Thyroid gland (tissue), 4 donors: ENCODE data around the gene PRPF40B. TPM values are rescaled to one million over a fixed set of nuclear protein-coding genes. Genes with fewer than 3 reads are reported as not detected.

ENCODE experiments used
- DNase-seq, 2 donors: peaks; one replicate each; pipeline ENCODE4 v3.0.0-alpha.2; 2019
- H3K27ac ChIP-seq, 3 donors: fragments of 200-600 bp; sonication (generic); 1 replicate in 2 of 3; 2 replicates in 1 of 3; pipeline ENCODE4 v1.5.1; 2016 to 2019; ENCODE audit warnings: mild to moderate bottlenecking in 1 of 3, moderate library complexity in 1 of 3
- H3K27me3 ChIP-seq: fragments of 200-600 bp; sonication (generic); one replicate; pipeline ENCODE4 v1.5.1; 2019
- H3K36me3 ChIP-seq, 2 donors: fragments of 200-600 bp; sonication (generic); one replicate each; pipeline ENCODE4 v1.5.1; 2016 to 2019
- H3K4me1 ChIP-seq, 2 donors: fragments of 200-600 bp; sonication (generic); one replicate each; pipeline ENCODE4 v1.5.1; 2017 to 2019
- H3K4me3 ChIP-seq, 3 donors: fragments of 200-600 bp; sonication (generic); replicated peaks in 1 of 3; 1 replicate in 2 of 3; 2 replicates in 1 of 3; pipeline ENCODE4 v1.5.1; 2016; ENCODE audit warnings: mild to moderate bottlenecking in 1 of 3
- H3K9me3 ChIP-seq: fragments of 200-600 bp; sonication (generic); one replicate; pipeline ENCODE4 v1.5.1; 2017
- CTCF ChIP-seq, 6 experiments: fragments of 200-600 bp in 3 of 6; fragments of 450-650 bp in 3 of 6; sonication (generic) in 3 of 6; IDR thresholded peaks; one replicate each; pipeline ENCODE4 v1.5.1; 2016 to 2019; ENCODE audit warnings: antibody characterized with exemption in 6 of 6, mild to moderate bottlenecking in 2 of 6, inconsistent platforms in 1 of 6, moderate library complexity in 1 of 6
- POLR2A ChIP-seq, 2 donors: fragments of 450-650 bp; IDR thresholded peaks; one replicate each; pipeline ENCODE4 v1.6.1; 2017; ENCODE audit warnings: antibody characterized with exemption in 2 of 2, mild to moderate bottlenecking in 2 of 2, moderate library complexity in 1 of 2
- WGBS, 2 donors: methylation state at CpG; one replicate each; pipeline ENCODE4 v1.1.5; 2017; 5-methylcytosine and 5-hydroxymethylcytosine counted together
- intact Hi-C: fragments of 100-400 bp; cut with DNase I; formaldehyde crosslinking; loops from one replicate; pipeline ENCODE4 v1.15.1; 2023
- total RNA-seq, 4 donors: library from RNA; depleted of rRNA; stranded (reverse); fragments of >200 nt; gene quantifications; one replicate each; pipeline ENCODE4 v1.2.3, GENCODE V29; 2016

The PRPF40B gene
- total RNA-seq, 4 donors from 2014 or later = 29.5 to 39.7 (median 34.4) TPM

- no peaks in the 10 kb centered on the region for H3K27me3 ChIP-seq
- no peak for DNase-seq
- 90 to 95% methylated on average over 4 of the region's 4 CpGs for WGBS, 2 donors
Measured at GRCh38 chr12:49652921-49653520, 29.7 kb downstream of the PRPF40B start.

GRCh38 chr12:49654715-49655114, 31.4 kb downstream of the PRPF40B start:
- intact Hi-C loops = no loop called here
- H3K9me3 ChIP-seq = no peaks in the 10 kb centered on the region
- H3K36me3 ChIP-seq = peaks cover 30 to 46% of the 10 kb centered on the region in 2 donors
- no peaks in the 10 kb centered on the region for H3K27me3 ChIP-seq
- no peak overlapping the region for H3K27ac ChIP-seq
- WGBS, 2 donors = 88% methylated on average over 5 of the region's 5 CpGs
- no peak for DNase-seq
- H3K4me3 ChIP-seq = no peak overlapping the region
- TF ChIP-seq CTCF (IDR thresholded peaks at IDR 0.05) = no peak
- TF ChIP-seq POLR2A (IDR thresholded peaks at IDR 0.05) = no peak
- H3K4me1 ChIP-seq = peaks cover 0 to 16% of the 10 kb centered on the region in 2 donors

More at GRCh38 chr12:49652921-49653520, 29.7 kb downstream of the PRPF40B start:
- intact Hi-C loops = no loop called here
- TF ChIP-seq CTCF (IDR thresholded peaks at IDR 0.05) = no peak
- TF ChIP-seq POLR2A (IDR thresholded peaks at IDR 0.05) = no peak
- H3K27ac ChIP-seq = no peak overlapping the region
- no peaks in the 10 kb centered on the region for H3K9me3 ChIP-seq
- H3K36me3 ChIP-seq = peaks cover 27 to 35% of the 10 kb centered on the region in 2 donors
- peaks cover 1 to 17% of the 10 kb centered on the region in 2 donors for H3K4me1 ChIP-seq
- H3K4me3 ChIP-seq = no peak overlapping the region

GRCh38 chr12:49655595-49656236, 32.4 kb downstream of the PRPF40B start:
- WGBS, 2 donors = 76 to 89% methylated on average over 2 of the region's 2 CpGs

GRCh38 chr12:49658276-49658675, 34.9 kb downstream of the PRPF40B start:
- no peak overlapping the region for H3K27ac ChIP-seq
- no peak overlapping the region for H3K4me3 ChIP-seq
- TF ChIP-seq CTCF (IDR thresholded peaks at IDR 0.05) (no peak), POLR2A (IDR thresholded peaks at IDR 0.05) (no peak)
- intact Hi-C loops = no loop called here
- H3K9me3 ChIP-seq = no peaks in the 10 kb centered on the region
- peaks cover 11 to 37% of the 10 kb centered on the region in 2 donors for H3K4me1 ChIP-seq
- no peak for DNase-seq
- peaks cover 22 to 26% of the 10 kb centered on the region in 2 donors for H3K36me3 ChIP-seq
- no peaks in the 10 kb centered on the region for H3K27me3 ChIP-seq
- WGBS, 2 donors = 95 to 96% methylated on average over 13 of the region's 13 CpGs

More at GRCh38 chr12:49655595-49656236, 32.4 kb downstream of the PRPF40B start:
- H3K9me3 ChIP-seq = no peaks in the 10 kb centered on the region
- DNase-seq = no peak
- no peak overlapping the region for H3K27ac ChIP-seq
- intact Hi-C loops = no loop called here
- H3K36me3 ChIP-seq = peaks cover 30 to 36% of the 10 kb centered on the region in 2 donors
- peaks cover 0 to 16% of the 10 kb centered on the region in 2 donors for H3K4me1 ChIP-seq
- no peak overlapping the region for H3K4me3 ChIP-seq
- H3K27me3 ChIP-seq = no peaks in the 10 kb centered on the region
- TF ChIP-seq CTCF (IDR thresholded peaks at IDR 0.05) = no peak
- no peak for TF ChIP-seq POLR2A (IDR thresholded peaks at IDR 0.05)

- 71 to 75% methylated on average over 1 of the region's 1 CpG for WGBS, 2 donors
- no peak for DNase-seq
Measured at GRCh38 chr12:49659753-49660152, 36.4 kb downstream of the PRPF40B start.

More at GRCh38 chr12:49659753-49660152, 36.4 kb downstream of the PRPF40B start:
- H3K27ac ChIP-seq = no peak overlapping the region
- H3K4me1 ChIP-seq = peaks cover 26 to 52% of the 10 kb centered on the region in 2 donors
- intact Hi-C loops = no loop called here
- no peak for TF ChIP-seq CTCF (IDR thresholded peaks at IDR 0.05)
- H3K4me3 ChIP-seq = no peak overlapping the region
- no peaks in the 10 kb centered on the region for H3K27me3 ChIP-seq
- H3K36me3 ChIP-seq = peaks cover 14 to 15% of the 10 kb centered on the region in 2 donors
- no peaks in the 10 kb centered on the region for H3K9me3 ChIP-seq
